ENCODE measurements around the gene CAMSAP2.
A peak's percentile ranks its signal among the peaks of the same experiment; 100 is the strongest.

Gene CAMSAP2

DNA sequence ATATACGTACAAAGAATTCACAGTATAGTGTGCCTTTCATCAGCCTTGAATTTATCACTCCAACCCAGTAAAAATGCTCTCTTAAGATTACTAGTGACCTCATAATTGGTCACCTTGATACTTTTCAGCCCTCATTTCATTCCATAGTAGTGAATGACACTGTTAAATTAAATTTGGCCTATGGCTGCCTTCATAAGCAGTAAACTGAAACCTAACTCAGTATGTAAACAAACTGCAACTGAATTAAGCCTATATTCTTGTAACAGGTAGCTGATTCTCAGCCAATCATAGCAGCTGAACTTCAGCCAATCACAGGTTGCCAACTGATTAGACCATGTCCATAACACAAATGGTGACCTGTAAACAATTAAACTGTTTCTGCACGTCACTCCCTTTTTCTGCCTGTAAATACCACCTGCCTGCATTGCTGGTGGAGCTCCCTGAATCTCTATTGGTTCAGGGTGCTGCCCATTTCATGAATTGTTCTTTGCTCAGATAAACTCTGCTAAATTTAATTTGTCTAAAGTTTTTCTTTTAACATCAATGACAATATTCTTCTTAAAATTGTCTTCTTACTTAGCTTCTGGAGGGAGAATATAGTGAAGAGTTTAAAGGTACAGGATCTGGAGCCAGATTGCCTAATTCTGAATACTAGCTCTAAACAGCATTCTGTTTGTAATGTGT is 24.0 kb upstream of the CAMSAP2 start:
- in situ Hi-C loops (cut with HindIII; ENCODE audit: low pct_ligation_motif_present, low sequenced_read_pairs) = no loop called here

DNA sequence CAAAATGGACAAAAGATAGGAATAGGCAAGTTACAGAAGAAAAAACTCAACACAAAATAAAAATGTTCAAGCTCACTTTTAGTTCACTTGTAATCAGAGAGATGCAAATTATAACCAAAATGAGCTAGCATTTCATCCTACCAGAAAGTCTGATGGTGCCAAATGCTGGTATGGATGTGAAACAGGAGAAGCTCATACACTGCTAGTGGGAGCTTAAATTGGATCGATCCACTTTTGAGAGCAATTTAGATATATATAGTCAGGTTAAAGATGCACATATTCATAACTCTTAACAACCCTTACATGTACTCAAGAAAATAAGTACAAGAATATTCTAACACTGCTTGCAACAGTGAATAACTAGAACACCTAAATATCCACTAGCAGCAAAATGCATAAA is 18.5 kb upstream of the CAMSAP2 start:
- H3K36me3 ChIP-seq (replicated peaks) = no peaks in the 10 kb centered on the region
- no peak overlapping the region for H3K4me3 ChIP-seq (ENCODE audit: low read depth, low read length)
- no peak overlapping the region for H3K27ac ChIP-seq
- DNase-seq = no peak
- H3K27me3 ChIP-seq (replicated peaks) = no peaks in the 10 kb centered on the region
- in situ Hi-C loops (cut with HindIII; ENCODE audit: low pct_ligation_motif_present, low sequenced_read_pairs) = no loop called here
- TF ChIP-seq, protein P1, sequence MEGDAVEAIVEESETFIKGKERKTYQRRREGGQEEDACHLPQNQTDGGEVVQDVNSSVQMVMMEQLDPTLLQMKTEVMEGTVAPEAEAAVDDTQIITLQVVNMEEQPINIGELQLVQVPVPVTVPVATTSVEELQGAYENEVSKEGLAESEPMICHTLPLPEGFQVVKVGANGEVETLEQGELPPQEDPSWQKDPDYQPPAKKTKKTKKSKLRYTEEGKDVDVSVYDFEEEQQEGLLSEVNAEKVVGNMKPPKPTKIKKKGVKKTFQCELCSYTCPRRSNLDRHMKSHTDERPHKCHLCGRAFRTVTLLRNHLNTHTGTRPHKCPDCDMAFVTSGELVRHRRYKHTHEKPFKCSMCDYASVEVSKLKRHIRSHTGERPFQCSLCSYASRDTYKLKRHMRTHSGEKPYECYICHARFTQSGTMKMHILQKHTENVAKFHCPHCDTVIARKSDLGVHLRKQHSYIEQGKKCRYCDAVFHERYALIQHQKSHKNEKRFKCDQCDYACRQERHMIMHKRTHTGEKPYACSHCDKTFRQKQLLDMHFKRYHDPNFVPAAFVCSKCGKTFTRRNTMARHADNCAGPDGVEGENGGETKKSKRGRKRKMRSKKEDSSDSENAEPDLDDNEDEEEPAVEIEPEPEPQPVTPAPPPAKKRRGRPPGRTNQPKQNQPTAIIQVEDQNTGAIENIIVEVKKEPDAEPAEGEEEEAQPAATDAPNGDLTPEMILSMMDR (IDR thresholded peaks at IDR 0.05; ENCODE audit: low read depth, low read length, missing control alignments) = no peak

More for the DNA sequence above, 24.0 kb upstream of the CAMSAP2 start:
- DNase-seq = no peak
- no peak overlapping the region for H3K27ac ChIP-seq
- H3K4me3 ChIP-seq (ENCODE audit: low read depth, low read length) = no peak overlapping the region
- H3K27me3 ChIP-seq (replicated peaks) = no peaks in the 10 kb centered on the region
- TF ChIP-seq, protein P1 (IDR thresholded peaks at IDR 0.05; ENCODE audit: low read depth, low read length, missing control alignments) = no peak
- no peaks in the 10 kb centered on the region for H3K36me3 ChIP-seq (replicated peaks)

DNA sequence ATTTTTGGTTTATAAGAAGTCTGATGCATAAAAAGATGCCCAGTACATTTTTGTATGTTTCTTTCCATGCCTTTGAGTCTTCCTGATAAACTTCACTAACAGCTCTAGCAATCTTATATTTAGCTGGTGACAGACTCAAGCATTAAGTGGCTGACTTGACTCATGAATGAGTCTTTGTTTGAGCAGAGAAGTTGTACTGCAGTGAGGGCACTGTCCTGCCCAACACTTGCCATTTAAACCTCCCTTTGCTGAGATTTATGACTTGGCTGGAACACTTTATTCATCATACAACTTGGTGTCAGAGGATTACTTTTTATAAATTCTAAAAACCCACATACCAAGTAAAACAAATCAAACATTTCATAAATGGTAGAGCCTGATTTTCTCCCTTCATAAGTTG is 14.6 kb upstream of the CAMSAP2 start:
- no peak overlapping the region for H3K27ac ChIP-seq
- H3K27me3 ChIP-seq (replicated peaks) = no peaks in the 10 kb centered on the region
- no peak overlapping the region for H3K4me3 ChIP-seq (ENCODE audit: low read depth, low read length)
- DNase-seq = no peak
- in situ Hi-C loops (cut with HindIII; ENCODE audit: low pct_ligation_motif_present, low sequenced_read_pairs) = no loop called here
- TF ChIP-seq, protein P1 (IDR thresholded peaks at IDR 0.05; ENCODE audit: low read depth, low read length, missing control alignments) = no peak
- no peaks in the 10 kb centered on the region for H3K36me3 ChIP-seq (replicated peaks)

DNA sequence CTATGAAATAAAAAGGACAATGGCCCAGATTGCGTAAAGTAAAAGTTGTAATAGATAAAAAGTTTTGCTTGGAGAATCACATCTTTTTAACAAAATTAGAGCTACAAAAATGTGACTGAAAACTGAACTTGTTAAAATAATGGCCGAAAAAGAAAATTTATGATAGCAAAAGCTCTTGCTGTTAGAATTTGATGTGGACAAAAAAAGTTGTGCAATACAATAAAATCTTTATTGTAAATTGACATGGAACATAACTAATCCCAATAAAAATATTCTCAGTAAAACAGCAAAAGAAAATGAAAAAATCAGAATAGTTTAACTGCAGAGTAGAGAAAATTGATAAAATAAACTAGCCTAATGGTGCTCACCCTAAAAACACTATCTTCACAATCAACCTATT is 11.4 kb upstream of the CAMSAP2 start:
- Histone ChIP-seq H3K27me3 (replicated peaks) (no peaks in the 10 kb centered on the region), H3K36me3 (replicated peaks) (no peaks in the 10 kb centered on the region), H3K27ac (no peak overlapping the region), H3K4me3 (ENCODE audit: low read depth, low read length) (no peak overlapping the region)
- no peak for DNase-seq
- in situ Hi-C loops (cut with HindIII; ENCODE audit: low pct_ligation_motif_present, low sequenced_read_pairs) = no loop called here
- TF ChIP-seq, protein P1 (IDR thresholded peaks at IDR 0.05; ENCODE audit: low read depth, low read length, missing control alignments) = no peak

DNA sequence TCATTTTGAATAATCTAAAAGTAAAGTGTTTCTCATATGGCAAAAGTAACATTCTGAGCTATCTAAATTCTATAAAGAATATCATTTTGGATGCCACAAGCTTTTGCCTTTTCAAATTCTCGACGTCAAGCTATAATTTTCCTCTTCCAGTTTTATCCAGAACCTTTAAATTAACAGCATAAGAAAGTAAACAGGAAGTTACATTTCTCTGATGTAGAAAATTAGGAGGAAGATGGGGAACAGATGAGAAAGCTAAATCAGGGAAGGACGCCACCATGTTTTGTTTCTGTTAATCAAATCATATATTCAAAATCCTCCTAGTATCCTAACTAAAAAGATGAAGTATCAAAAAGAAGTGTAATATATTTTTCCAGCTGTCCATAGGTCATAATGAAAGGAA is 8.8 kb upstream of the CAMSAP2 start:
- in situ Hi-C loops (cut with HindIII; ENCODE audit: low pct_ligation_motif_present, low sequenced_read_pairs) = no loop called here
- DNase-seq = no peak
- Histone ChIP-seq H3K27ac (peak overlapping the region; percentile 5), H3K4me3 (ENCODE audit: low read depth, low read length) (no peak overlapping the region), H3K36me3 (replicated peaks) (no peaks in the 10 kb centered on the region), H3K27me3 (replicated peaks) (no peaks in the 10 kb centered on the region)
- TF ChIP-seq, protein P1 (IDR thresholded peaks at IDR 0.05; ENCODE audit: low read depth, low read length, missing control alignments) = no peak
